GM12892 (cell line): Measurements from ENCODE around the gene GPR3.

Experiments used
- POLR2A ChIP-seq: IDR thresholded peaks from 2 replicates; pipeline ENCODE4 v1.6.1; 2011; ENCODE audit warnings: low read depth, low read length, control low read depth
- POLR2AphosphoS5 ChIP-seq: IDR thresholded peaks from 2 replicates; pipeline ENCODE4 v1.6.1; 2011; ENCODE audit warnings: low read depth, low read length, control low read depth

GRCh38 chr1:27351541-27352107, 40.8 kb upstream of the GPR3 start:
- TF ChIP-seq POLR2AphosphoS5 (no peak), POLR2A (no peak)
